Measurements from ENCODE around the gene TGFB3. TPM values are rescaled to one million over a fixed set of nuclear protein-coding genes. Genes with fewer than 3 reads are reported as not detected.

Gene TGFB3
- total RNA-seq, 4 donors from 2014 or later, result 2.8 to 4.7 (median 3.6) TPM

- H3K4me3 ChIP-seq (ENCODE audit: low read depth, poor library complexity, severe bottlenecking), result peak overlapping the region; percentile 66
- DNase-seq (ENCODE audit: low spot score in 2 of 2), result peak; percentile 79 to 96
- intact Hi-C loops (cut with DNase I; ENCODE audit: low total_unique reads), result loop anchor here (5.0 kb wide), 1 partner anchor 275 kb away; no protein-coding TSS in a partner anchor
- 0 to 1% methylated on average over 46 to 77 of the region's 77 CpGs for WGBS, 2 donors
- TF ChIP-seq CTCF (IDR thresholded peaks at IDR 0.05), result no peak
- TF ChIP-seq POLR2A (IDR thresholded peaks at IDR 0.05), result no peak
Observed at GRCh38 chr14:75982266-75983018, 647 bp upstream of the TGFB3 start.

- TF ChIP-seq POLR2A (IDR thresholded peaks at IDR 0.05) (no peak), CTCF (IDR thresholded peaks at IDR 0.05) (no peak)
- 9 to 30% methylated on average over 8 of the region's 8 CpGs for WGBS, 2 donors
- intact Hi-C loops (cut with DNase I; ENCODE audit: low total_unique reads), result loop anchor here (5.0 kb wide), 1 partner anchor 274 kb away; no protein-coding TSS in a partner anchor
- no peak for DNase-seq (ENCODE audit: low spot score in 2 of 2)
- H3K4me3 ChIP-seq (ENCODE audit: low read depth, poor library complexity, severe bottlenecking), result no peak overlapping the region
Observed at GRCh38 chr14:75980856-75981255, 939 bp downstream of the TGFB3 start.

GRCh38 chr14:75979648-75980565 is 1.9 kb downstream of the TGFB3 start:
- intact Hi-C loops (cut with DNase I; ENCODE audit: low total_unique reads), result loop anchor here (5.0 kb wide), 1 partner anchor 273 kb away; no protein-coding TSS in a partner anchor
- peak; percentile 16 to 90 for DNase-seq (ENCODE audit: low spot score in 2 of 2)
- TF ChIP-seq POLR2A (IDR thresholded peaks at IDR 0.05) (no peak), CTCF (IDR thresholded peaks at IDR 0.05) (no peak)
- no peak overlapping the region for H3K4me3 ChIP-seq (ENCODE audit: low read depth, poor library complexity, severe bottlenecking)
- 55 to 66% methylated on average over 27 of the region's 27 CpGs for WGBS, 2 donors

- intact Hi-C loops (cut with DNase I; ENCODE audit: low total_unique reads), result no loop called here
- peak in 1 of 2 donors; percentile 85 for DNase-seq (ENCODE audit: low spot score in 2 of 2)
- H3K4me3 ChIP-seq (ENCODE audit: low read depth, poor library complexity, severe bottlenecking), result no peak overlapping the region
- WGBS, 2 donors, result 37 to 44% methylated on average over 14 of the region's 14 CpGs
- TF ChIP-seq POLR2A (IDR thresholded peaks at IDR 0.05), result no peak
- TF ChIP-seq CTCF (IDR thresholded peaks at IDR 0.05), result no peak
Observed at GRCh38 chr14:75979071-75979571, 2.7 kb downstream of the TGFB3 start.

- intact Hi-C loops (cut with DNase I; ENCODE audit: low total_unique reads), result no loop called here
- 59 to 61% methylated on average over 10 of the region's 10 CpGs for WGBS, 2 donors
- TF ChIP-seq CTCF (IDR thresholded peaks at IDR 0.05) (no peak), POLR2A (IDR thresholded peaks at IDR 0.05) (no peak)
- H3K4me3 ChIP-seq (ENCODE audit: low read depth, poor library complexity, severe bottlenecking), result no peak overlapping the region
- peak in 1 of 2 donors; percentile 84 for DNase-seq (ENCODE audit: low spot score in 2 of 2)
Observed at GRCh38 chr14:75978249-75978731, 3.5 kb downstream of the TGFB3 start.
